22Rv1 (cell line): Measurements from ENCODE around the gene KPNA4.

Source experiments
- H3K27ac ChIP-seq: fragments of 450-650 bp; 2 replicates; pipeline ENCODE4 v1.5.1; 2017
- ZFX ChIP-seq: fragments of 450-650 bp; IDR thresholded peaks from 2 replicates; pipeline ENCODE4 v1.6.1; 2017; ENCODE audit warnings: antibody characterized with exemption, borderline replicate concordance
- TF ChIP-seq, protein P1 (sequence below): fragments of 450-650 bp; IDR thresholded peaks from 2 replicates; pipeline ENCODE4 v1.5.1; 2017; ENCODE audit warnings: mild to moderate bottlenecking

KPNA4 gene

DNA sequence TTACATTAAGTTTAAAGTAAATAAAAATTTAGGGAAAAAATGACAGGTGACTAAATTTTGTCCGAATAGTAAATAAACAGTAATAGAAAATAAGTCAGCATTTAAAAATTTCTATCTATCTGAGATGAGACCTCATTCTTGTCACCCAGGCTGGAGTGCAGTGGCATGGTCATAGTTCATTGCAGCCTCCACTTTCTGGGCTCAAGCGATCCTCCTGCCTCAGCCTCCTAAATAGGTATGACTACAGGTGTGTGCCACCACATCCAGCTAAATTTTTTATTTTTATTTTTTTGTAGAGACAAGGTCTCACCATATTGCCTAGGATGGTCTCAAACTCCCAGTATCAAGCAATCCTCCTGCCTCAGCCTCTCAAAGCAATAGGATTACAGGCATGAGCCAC is 7.8 kb downstream of the KPNA4 start:
- no peak overlapping the region for H3K27ac ChIP-seq
- TF ChIP-seq, protein P1, sequence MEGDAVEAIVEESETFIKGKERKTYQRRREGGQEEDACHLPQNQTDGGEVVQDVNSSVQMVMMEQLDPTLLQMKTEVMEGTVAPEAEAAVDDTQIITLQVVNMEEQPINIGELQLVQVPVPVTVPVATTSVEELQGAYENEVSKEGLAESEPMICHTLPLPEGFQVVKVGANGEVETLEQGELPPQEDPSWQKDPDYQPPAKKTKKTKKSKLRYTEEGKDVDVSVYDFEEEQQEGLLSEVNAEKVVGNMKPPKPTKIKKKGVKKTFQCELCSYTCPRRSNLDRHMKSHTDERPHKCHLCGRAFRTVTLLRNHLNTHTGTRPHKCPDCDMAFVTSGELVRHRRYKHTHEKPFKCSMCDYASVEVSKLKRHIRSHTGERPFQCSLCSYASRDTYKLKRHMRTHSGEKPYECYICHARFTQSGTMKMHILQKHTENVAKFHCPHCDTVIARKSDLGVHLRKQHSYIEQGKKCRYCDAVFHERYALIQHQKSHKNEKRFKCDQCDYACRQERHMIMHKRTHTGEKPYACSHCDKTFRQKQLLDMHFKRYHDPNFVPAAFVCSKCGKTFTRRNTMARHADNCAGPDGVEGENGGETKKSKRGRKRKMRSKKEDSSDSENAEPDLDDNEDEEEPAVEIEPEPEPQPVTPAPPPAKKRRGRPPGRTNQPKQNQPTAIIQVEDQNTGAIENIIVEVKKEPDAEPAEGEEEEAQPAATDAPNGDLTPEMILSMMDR = no peak
- TF ChIP-seq ZFX = no peak

DNA sequence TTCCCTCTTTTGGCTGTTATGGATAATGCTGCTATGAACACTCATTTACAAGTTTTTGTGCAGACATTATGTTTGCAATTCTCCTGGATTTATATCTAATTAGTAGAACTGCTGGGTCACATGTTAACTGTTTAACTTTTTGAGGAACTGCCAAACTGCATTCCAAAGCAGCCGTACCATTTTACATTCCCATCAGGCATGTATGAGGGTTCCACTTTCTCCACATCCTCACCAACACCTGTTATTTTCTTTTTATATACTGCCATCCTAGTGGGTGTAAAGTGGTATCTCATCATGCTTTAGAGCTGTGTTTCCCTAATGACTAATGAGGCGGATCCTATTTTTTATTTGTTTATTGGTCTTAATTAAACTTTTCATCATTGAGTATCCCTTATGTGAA is 9.2 kb downstream of the KPNA4 start:
- H3K27ac ChIP-seq = no peak overlapping the region
- TF ChIP-seq, protein P1 = no peak
- no peak for TF ChIP-seq ZFX

DNA sequence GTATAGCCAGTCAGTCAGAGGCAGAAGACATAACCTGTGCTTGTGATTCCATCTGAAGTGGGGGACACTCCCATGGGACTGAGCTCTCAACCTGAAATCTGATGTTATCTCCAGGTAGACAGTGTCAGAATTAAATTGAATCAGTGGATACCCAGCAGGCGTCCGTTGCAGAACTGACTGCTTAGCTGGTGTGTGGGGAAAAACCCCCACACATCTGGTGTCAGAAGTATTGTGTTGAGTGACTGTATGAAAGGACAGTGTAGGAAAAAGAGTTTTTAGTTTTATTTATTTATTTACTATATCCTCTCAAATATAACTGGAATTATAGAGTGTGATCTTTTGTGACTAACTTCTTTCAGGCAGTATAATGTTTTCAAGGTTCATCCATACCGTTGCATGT is 10.4 kb downstream of the KPNA4 start:
- TF ChIP-seq, protein P1 = no peak
- TF ChIP-seq ZFX = no peak
- no peak overlapping the region for H3K27ac ChIP-seq

DNA sequence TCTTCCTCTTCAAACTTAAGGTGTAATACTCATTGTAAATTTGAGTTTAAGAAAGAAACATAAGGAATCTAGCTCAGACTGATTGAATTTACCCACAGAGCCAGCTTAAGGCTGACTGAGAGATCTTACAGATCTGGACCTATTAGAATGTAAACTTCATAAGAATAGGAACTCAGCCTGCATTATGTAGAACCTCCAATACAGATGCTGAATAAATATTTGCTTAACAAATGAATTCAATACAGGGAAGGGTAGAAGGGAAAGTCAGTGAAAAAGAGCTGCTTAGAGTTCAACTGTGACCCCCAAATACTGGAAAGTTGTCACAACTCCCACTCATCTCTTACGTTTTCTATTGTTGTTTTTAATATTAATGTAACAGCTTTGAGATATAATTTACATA is 11.5 kb downstream of the KPNA4 start:
- no peak overlapping the region for H3K27ac ChIP-seq
- TF ChIP-seq ZFX = no peak
- TF ChIP-seq, protein P1 = no peak

DNA sequence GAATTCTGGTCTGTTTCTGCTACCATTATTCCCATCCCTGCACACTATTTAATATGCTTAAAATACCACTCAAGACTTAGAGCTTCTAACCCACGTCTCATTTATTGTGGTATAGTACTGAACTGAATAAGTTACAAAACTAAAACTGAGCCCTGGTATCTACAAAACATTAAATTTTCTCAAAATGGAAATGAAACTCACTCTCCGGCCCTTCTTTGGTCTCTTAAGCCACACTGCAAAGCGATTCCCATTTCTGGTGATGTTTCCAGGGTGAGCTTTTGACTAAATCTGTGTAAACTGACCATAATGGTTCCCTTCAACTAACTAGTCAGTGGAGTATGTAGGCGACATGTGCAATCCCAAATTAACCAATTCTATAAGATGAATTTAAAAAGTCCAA is 18.6 kb downstream of the KPNA4 start:
- no peak for TF ChIP-seq ZFX
- TF ChIP-seq, protein P1 = no peak

DNA sequence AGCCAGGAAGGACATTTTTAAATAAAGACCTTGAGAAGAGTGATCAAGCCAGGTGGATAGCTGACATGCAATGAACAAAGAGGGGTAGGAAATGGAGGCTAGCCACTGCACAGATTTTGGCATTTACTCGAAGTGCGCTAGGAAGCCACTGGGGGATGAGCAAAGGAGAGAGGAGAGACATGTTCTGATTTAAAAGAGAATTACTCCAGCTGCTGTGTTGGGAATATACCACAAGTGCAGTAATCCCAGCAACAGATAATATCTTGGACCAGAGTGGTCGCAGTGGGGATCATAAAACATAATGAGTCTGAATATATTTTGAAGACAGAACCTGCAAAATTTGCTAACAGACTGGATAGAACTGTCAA is 19.9 kb downstream of the KPNA4 start:
- no peak overlapping the region for H3K27ac ChIP-seq
- TF ChIP-seq, protein P1 = no peak
- TF ChIP-seq ZFX = no peak

More for the DNA sequence above, 18.6 kb downstream of the KPNA4 start:
- no peak overlapping the region for H3K27ac ChIP-seq

DNA sequence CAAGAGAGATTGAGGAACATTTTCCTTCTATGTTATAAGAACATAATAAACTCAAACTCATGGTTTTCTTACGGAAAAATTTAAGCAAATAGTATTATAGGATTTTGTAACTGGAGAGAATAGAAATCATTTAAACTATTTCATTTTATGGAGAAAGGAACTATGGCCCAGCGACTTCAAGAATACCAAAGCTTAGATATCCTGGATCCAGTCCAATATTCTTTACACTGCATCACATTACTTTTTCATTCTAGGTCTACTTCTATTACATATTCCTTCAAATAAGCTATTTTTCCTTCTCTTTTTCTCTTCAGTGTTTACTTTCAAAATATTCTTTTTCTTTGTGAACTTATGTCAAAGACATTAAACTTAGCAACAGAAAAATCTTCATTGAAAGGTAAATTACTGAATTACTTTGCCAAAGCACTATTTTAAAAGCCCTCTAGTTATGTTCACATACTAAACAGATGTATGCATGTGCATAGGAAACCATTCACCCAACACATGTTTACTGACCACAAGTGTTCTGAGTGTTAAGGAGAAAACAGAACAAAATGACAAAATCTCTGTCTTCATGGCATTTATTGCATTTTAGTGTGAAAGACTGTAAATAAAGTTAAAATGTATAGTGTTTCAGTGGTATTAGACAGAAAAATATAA is 20.4 kb downstream of the KPNA4 start:
- TF ChIP-seq, protein P1 = no peak
- no peak for TF ChIP-seq ZFX
- H3K27ac ChIP-seq = no peak overlapping the region
